IMR-90 (cell line): ENCODE results near the gene CHPF2. TPM values are rescaled to one million over a fixed set of nuclear protein-coding genes. Genes with fewer than 3 reads are reported as not detected.

Experiments used
- ATAC-seq: fragments of 200-7000 bp; cut with Tn5 transposase; 2 replicates; pipeline ENCODE4 v1.9.1; 2020; ENCODE audit warnings: low read depth, mild to moderate bottlenecking, moderate library complexity
- BruUV-seq: library from RNA; stranded (reverse); fragments of 400-500 nt; replicated peaks from 2 replicates; lab custom pipeline; 2021; lab: Mats Ljungman, UMichigan
- CTCF ChIA-PET: fragments of 300-600 bp; formaldehyde crosslinking; extraction: SDS; loops from one replicate; lab custom pipeline; 2021; ENCODE audit warnings: antibody characterized with exemption; lab: Yijun Ruan, JAX
- POLR2A ChIA-PET: fragments of 300-600 bp; sonication (Branson Sonifier 250); formaldehyde crosslinking; loops from one replicate; lab custom pipeline; 2022; ENCODE audit warnings: antibody characterized with exemption; ENCODE audit not compliant: unreplicated experiment; lab: Charles Lee
- DNase-seq: peaks from one replicate; pipeline ENCODE4 v3.0.0; 2013
- H2AFZ ChIP-seq: replicated peaks from 2 replicates; pipeline ENCODE3; 2013; ENCODE audit warnings: low read length, mild to moderate bottlenecking; ENCODE audit not compliant: poor library complexity
- H2AK5ac ChIP-seq: 2 replicates; pipeline ENCODE4 v1.6.1; 2013; ENCODE audit warnings: low read depth, low read length, inconsistent platforms
- H2AK9ac ChIP-seq: replicated peaks from 2 replicates; pipeline ENCODE3; 2013; ENCODE audit warnings: mild to moderate bottlenecking, low read depth, low read length, moderate library complexity; ENCODE audit not compliant: poor library complexity
- H2BK120ac ChIP-seq: 2 replicates; pipeline ENCODE4 v1.6.1; 2013; ENCODE audit warnings: low read depth, low read length, inconsistent platforms
- H2BK15ac ChIP-seq: 3 replicates; pipeline ENCODE4 v1.6.1; 2013; ENCODE audit warnings: low read depth, low read length, inconsistent platforms
- H2BK20ac ChIP-seq: 2 replicates; pipeline ENCODE4 v1.6.1; 2013; ENCODE audit warnings: low read depth, mild to moderate bottlenecking, inconsistent platforms, low read length, moderate library complexity
- H2BK5ac ChIP-seq: 2 replicates; pipeline ENCODE4 v1.6.1; 2013; ENCODE audit warnings: mild to moderate bottlenecking, low read depth, low read length, inconsistent platforms; ENCODE audit not compliant: poor library complexity, severe bottlenecking
- H3K14ac ChIP-seq: replicated peaks from 2 replicates; pipeline ENCODE4 v1.6.1; 2013; ENCODE audit warnings: low read depth, low read length, inconsistent platforms
- H3K18ac ChIP-seq: 2 replicates; pipeline ENCODE4 v1.6.1; 2013; ENCODE audit warnings: low read depth, low read length, control low read depth
- H3K23ac ChIP-seq: 2 replicates; pipeline ENCODE4 v1.6.1; 2013; ENCODE audit warnings: low read depth, low read length, inconsistent platforms
- H3K27ac ChIP-seq: 2 replicates; pipeline ENCODE4 v1.5.1; 2013; ENCODE audit warnings: mild to moderate bottlenecking, control low read depth, low read length; ENCODE audit not compliant: insufficient read depth
- H3K27me3 ChIP-seq: 2 replicates; pipeline ENCODE4 v1.6.1; 2013; ENCODE audit warnings: low read length; ENCODE audit not compliant: control insufficient read depth, insufficient read depth
- H3K36me3 ChIP-seq: 2 replicates; pipeline ENCODE4 v1.6.1; 2013; ENCODE audit warnings: low read length, mixed read lengths; ENCODE audit not compliant: control insufficient read depth, insufficient read depth
- H3K4ac ChIP-seq: 2 replicates; pipeline ENCODE4 v1.6.1; 2013; ENCODE audit warnings: low read depth, low read length, inconsistent platforms
- H3K4me1 ChIP-seq: 2 replicates; pipeline ENCODE4 v1.6.1; 2013; ENCODE audit warnings: low read length, mixed read lengths; ENCODE audit not compliant: control insufficient read depth, insufficient read depth
- H3K4me2 ChIP-seq: 2 replicates; pipeline ENCODE4 v1.6.1; 2013; ENCODE audit warnings: low read depth, mild to moderate bottlenecking, control low read depth, low read length, moderate library complexity
- H3K4me3 ChIP-seq: 2 replicates; pipeline ENCODE4 v1.5.1; 2013; ENCODE audit warnings: low read depth, mild to moderate bottlenecking, control low read depth, low read length, moderate library complexity; ENCODE audit not compliant: insufficient read depth
- H3K56ac ChIP-seq: 2 replicates; pipeline ENCODE4 v1.6.1; 2013; ENCODE audit warnings: low read length, inconsistent platforms; ENCODE audit not compliant: insufficient read depth; ENCODE audit errors: extremely low read depth
- H3K79me1 ChIP-seq, 2 experiments: 2 replicates each; pipeline ENCODE4 v1.6.1; 2013; ENCODE audit warnings: low read length in 2 of 2, inconsistent platforms in 1 of 2, low read depth in 1 of 2
- H3K9ac ChIP-seq: 2 replicates; pipeline ENCODE4 v1.6.1; 2013; ENCODE audit warnings: low read depth, low read length, control low read depth
- H3K9me1 ChIP-seq: 2 replicates; pipeline ENCODE4 v1.6.1; 2013; ENCODE audit warnings: low read length, inconsistent platforms; ENCODE audit not compliant: insufficient read depth
- H3K9me3 ChIP-seq: 2 replicates; pipeline ENCODE4 v1.6.1; 2013; ENCODE audit warnings: low read length; ENCODE audit not compliant: control insufficient read depth, insufficient read depth
- H4K20me1 ChIP-seq: 2 replicates; pipeline ENCODE4 v1.6.1; 2013; ENCODE audit warnings: low read length, inconsistent platforms; ENCODE audit not compliant: insufficient read depth
- H4K5ac ChIP-seq: 2 replicates; pipeline ENCODE4 v1.6.1; 2013; ENCODE audit warnings: mild to moderate bottlenecking, low read depth, low read length, control low read depth
- H4K8ac ChIP-seq, 2 experiments: 2 replicates each; pipeline ENCODE4 v1.6.1; 2013; ENCODE audit warnings: low read depth in 2 of 2, low read length in 2 of 2, control low read depth in 1 of 2, inconsistent platforms in 1 of 2
- H4K91ac ChIP-seq: 2 replicates; pipeline ENCODE4 v1.6.1; 2013; ENCODE audit warnings: low read depth, low read length, inconsistent platforms; ENCODE audit not compliant: insufficient read depth
- BHLHE40 ChIP-seq: fragments of 150-350 bp; IDR thresholded peaks from 2 replicates; pipeline ENCODE4 v1.6.1; 2016; ENCODE audit warnings: mild to moderate bottlenecking, low read depth, low read length
- CTCF ChIP-seq: conservative IDR thresholded peaks from 2 replicates; pipeline ENCODE4 v1.5.1; 2012; ENCODE audit warnings: mild to moderate bottlenecking, low read depth, low read length, improper control_type of control experiment
- MAZ ChIP-seq: IDR thresholded peaks from 2 replicates; pipeline ENCODE4 v1.6.1; 2012; ENCODE audit warnings: low read depth, mild to moderate bottlenecking, low read length, improper control_type of control experiment, moderate library complexity, borderline replicate concordance
- MXI1 ChIP-seq: IDR thresholded peaks from 2 replicates; pipeline ENCODE4 v1.6.1; 2012; ENCODE audit warnings: low read depth, mild to moderate bottlenecking, low read length, moderate library complexity, borderline replicate concordance
- NFE2L2 ChIP-seq: fragments of 150-350 bp; IDR thresholded peaks from 2 replicates; pipeline ENCODE4 v1.6.1; 2016; ENCODE audit warnings: low read depth, mild to moderate bottlenecking, low read length
- POLR2A ChIP-seq: IDR thresholded peaks from 2 replicates; pipeline ENCODE4 v1.6.1; 2012; ENCODE audit warnings: mild to moderate bottlenecking, low read depth, low read length
- SMC3 ChIP-seq: fragments of 150-350 bp; IDR thresholded peaks from 2 replicates; pipeline ENCODE4 v1.6.1; 2016; ENCODE audit warnings: low read depth, mild to moderate bottlenecking, antibody characterized with exemption, low read length, moderate library complexity
- WGBS, 2 experiments: methylation state at CpG; one replicate each; pipeline versions ENCODE4 v1.1.5 to v1.1.7; 2013; ENCODE audit warnings: missing lambda C conversion rate in 2 of 2; ENCODE audit not compliant: insufficient read length in 1 of 2; ENCODE audit errors: extremely low coverage in 2 of 2; 5-methylcytosine and 5-hydroxymethylcytosine counted together
- dilution Hi-C: fragments of 300-500 bp; cut with HindIII; formaldehyde crosslinking; loops from one replicate; pipeline ENCODE4 v1.14.3; 2018; ENCODE audit warnings: low sequenced_read_pairs; ENCODE audit not compliant: unreplicated experiment
- in situ Hi-C: fragments of 300-500 bp; cut with MboI; formaldehyde crosslinking; loops from 3 replicates; pipeline ENCODE4 v1.14.3; 2019; ENCODE audit warnings: low sequenced_read_pairs, inconsistent platforms, mixed read lengths
- intact Hi-C: fragments of 100-400 bp; cut with micrococcal nuclease; formaldehyde crosslinking; loops from 2 replicates; pipeline ENCODE4 v1.10.0; 2022
- polyA plus RNA-seq, 3 experiments: library from polyadenylated mRNA; depleted of rRNA; stranded (reverse); fragments of >200 nt; gene quantifications; 2 replicates each; pipeline ENCODE4 v1.2.3, GENCODE V29; 2012; ENCODE audit warnings: low replicate concordance in 1 of 3
- total RNA-seq: library from RNA; depleted of rRNA; stranded (reverse); fragments of >200 nt; gene quantifications from 2 replicates; pipeline ENCODE4 v1.2.3, GENCODE V29; 2012

Gene CHPF2
- total and polyA plus RNA-seq, 2 of the 4 experiments (the other 2 are of a cell fraction) = 26.2 to 77.0 TPM

- no peak overlapping the region for H3K4me3 ChIP-seq
- H4K20me1 ChIP-seq = no peaks in the 10 kb centered on the region
- H2BK5ac ChIP-seq = no peak overlapping the region
- ChIA-PET POLR2A (no interaction called here), CTCF (no interaction called here)
- H4K5ac ChIP-seq = no peak overlapping the region
- no peak for DNase-seq
- no TSS peak for BruUV-seq
- no peak for TF ChIP-seq NFE2L2
- no peak for TF ChIP-seq POLR2A
- TF ChIP-seq MAZ = no peak
- TF ChIP-seq SMC3 = no peak
- TF ChIP-seq MXI1 = no peak
- no peak for TF ChIP-seq CTCF
- no peak for TF ChIP-seq BHLHE40
- H3K4ac ChIP-seq = no peak overlapping the region
- H2AK9ac ChIP-seq = no peak overlapping the region
- no peak for ATAC-seq
- H3K4me2 ChIP-seq = no peak overlapping the region
- H3K14ac ChIP-seq = no peak overlapping the region
- no peaks in the 10 kb centered on the region for H3K79me1 ChIP-seq
- no peak overlapping the region for H3K23ac ChIP-seq
- H3K4me1 ChIP-seq = no peaks in the 10 kb centered on the region
- no peaks in the 10 kb centered on the region for H3K27me3 ChIP-seq
- in situ Hi-C loops (no loop called here), intact Hi-C loops (no loop called here), dilution Hi-C loops (no loop called here)
- no peak overlapping the region for H3K18ac ChIP-seq
- H3K9me3 ChIP-seq = no peaks in the 10 kb centered on the region
- H3K36me3 ChIP-seq = peaks cover 65% of the 10 kb centered on the region
- H4K91ac ChIP-seq = no peak overlapping the region
- H3K9me1 ChIP-seq = no peaks in the 10 kb centered on the region; the same call in 1 of the 2 replicates
- no peak overlapping the region for H3K9ac ChIP-seq
- H3K27ac ChIP-seq = no peak overlapping the region
- H3K56ac ChIP-seq = no peak overlapping the region
- H2BK20ac ChIP-seq = no peak overlapping the region
- no peak overlapping the region for H4K8ac ChIP-seq
- H2AFZ ChIP-seq = no peak overlapping the region
- WGBS, 2 experiments = no CpG with 5 or more reads among the region's 5 CpGs
- no peak overlapping the region for H2BK15ac ChIP-seq
- H2BK120ac ChIP-seq = no peak overlapping the region
- H2AK5ac ChIP-seq = no peak overlapping the region
These were observed 16.9 kb upstream of the CHPF2 start for GRCh38 chr7:151215396-151215795.
